PFSK-1 (cell line): Measurements from ENCODE around the gene KCNC3.

Experiments
- FOXP2 ChIP-seq: optimal IDR thresholded peaks from 2 replicates; pipeline ENCODE3; 2011; ENCODE audit warnings: borderline replicate concordance, control low read depth, inconsistent platforms; ENCODE audit not compliant: insufficient read depth; ENCODE audit errors: extremely low read length, extremely low read depth
- POLR2AphosphoS5 ChIP-seq: IDR thresholded peaks from 2 replicates; pipeline ENCODE4 v1.6.1; 2012; ENCODE audit warnings: low read depth, mild to moderate bottlenecking, control low read depth, low read length, moderate library complexity
- SIN3A ChIP-seq: IDR thresholded peaks from 2 replicates; pipeline ENCODE4 v1.6.1; 2012; ENCODE audit warnings: mild to moderate bottlenecking, low read length, moderate library complexity, borderline replicate concordance; ENCODE audit not compliant: insufficient read depth
- TAF1 ChIP-seq: IDR thresholded peaks from 2 replicates; pipeline ENCODE4 v1.6.1; 2012; ENCODE audit warnings: low read length, control low read depth, borderline replicate concordance; ENCODE audit not compliant: insufficient read depth
- TF ChIP-seq, protein P1 (sequence below), 2 experiments: IDR thresholded peaks; 2 replicates each; pipeline versions ENCODE4 v1.6.1 to v1.8.0; 2011 to 2012; ENCODE audit warnings: low read depth in 2 of 2, low read length in 2 of 2, control low read depth in 1 of 2, inconsistent platforms in 1 of 2, mild to moderate bottlenecking in 1 of 2, moderate library complexity in 1 of 2; ENCODE audit not compliant: insufficient read depth in 1 of 2

DNA sequence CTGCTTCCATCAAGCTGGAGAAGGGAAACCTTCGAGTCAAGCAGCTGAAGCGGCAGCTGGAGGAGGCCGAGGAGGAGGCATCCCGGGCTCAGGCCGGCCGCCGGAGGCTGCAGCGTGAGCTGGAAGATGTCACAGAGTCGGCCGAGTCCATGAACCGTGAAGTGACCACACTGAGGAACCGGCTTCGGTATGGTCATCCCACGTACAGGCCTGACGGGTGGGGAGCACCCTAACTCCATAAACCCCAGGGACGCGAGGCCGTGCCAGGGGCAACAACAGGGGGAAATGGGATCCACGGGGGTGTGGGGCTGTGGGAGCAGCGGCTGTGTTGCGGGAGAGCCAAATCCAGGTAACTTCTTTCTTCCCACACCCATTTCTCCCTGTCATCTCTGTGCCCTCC, 20.2 kb downstream of the KCNC3 start:
- TF ChIP-seq POLR2AphosphoS5 (no peak), TAF1 (no peak), SIN3A (no peak), FOXP2 (no peak)
- TF ChIP-seq, protein P1, sequence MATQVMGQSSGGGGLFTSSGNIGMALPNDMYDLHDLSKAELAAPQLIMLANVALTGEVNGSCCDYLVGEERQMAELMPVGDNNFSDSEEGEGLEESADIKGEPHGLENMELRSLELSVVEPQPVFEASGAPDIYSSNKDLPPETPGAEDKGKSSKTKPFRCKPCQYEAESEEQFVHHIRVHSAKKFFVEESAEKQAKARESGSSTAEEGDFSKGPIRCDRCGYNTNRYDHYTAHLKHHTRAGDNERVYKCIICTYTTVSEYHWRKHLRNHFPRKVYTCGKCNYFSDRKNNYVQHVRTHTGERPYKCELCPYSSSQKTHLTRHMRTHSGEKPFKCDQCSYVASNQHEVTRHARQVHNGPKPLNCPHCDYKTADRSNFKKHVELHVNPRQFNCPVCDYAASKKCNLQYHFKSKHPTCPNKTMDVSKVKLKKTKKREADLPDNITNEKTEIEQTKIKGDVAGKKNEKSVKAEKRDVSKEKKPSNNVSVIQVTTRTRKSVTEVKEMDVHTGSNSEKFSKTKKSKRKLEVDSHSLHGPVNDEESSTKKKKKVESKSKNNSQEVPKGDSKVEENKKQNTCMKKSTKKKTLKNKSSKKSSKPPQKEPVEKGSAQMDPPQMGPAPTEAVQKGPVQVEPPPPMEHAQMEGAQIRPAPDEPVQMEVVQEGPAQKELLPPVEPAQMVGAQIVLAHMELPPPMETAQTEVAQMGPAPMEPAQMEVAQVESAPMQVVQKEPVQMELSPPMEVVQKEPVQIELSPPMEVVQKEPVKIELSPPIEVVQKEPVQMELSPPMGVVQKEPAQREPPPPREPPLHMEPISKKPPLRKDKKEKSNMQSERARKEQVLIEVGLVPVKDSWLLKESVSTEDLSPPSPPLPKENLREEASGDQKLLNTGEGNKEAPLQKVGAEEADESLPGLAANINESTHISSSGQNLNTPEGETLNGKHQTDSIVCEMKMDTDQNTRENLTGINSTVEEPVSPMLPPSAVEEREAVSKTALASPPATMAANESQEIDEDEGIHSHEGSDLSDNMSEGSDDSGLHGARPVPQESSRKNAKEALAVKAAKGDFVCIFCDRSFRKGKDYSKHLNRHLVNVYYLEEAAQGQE (IDR thresholded peaks at IDR 0.05; ENCODE audit: insufficient read depth in 1 of 2, low read depth in 2 of 2, low read length in 2 of 2) = no peak
